Activated CD8-positive, alpha-beta T cell treated with anti-CD3 and anti-CD28 coated beads, Interleukin-2, amount 10 ng/mL, durations not matched to agents 7 days and 5 days (primary cell): ENCODE results near the gene CDT1. TPM values are rescaled to one million over a fixed set of nuclear protein-coding genes. Genes with fewer than 3 reads are reported as not detected.

ENCODE experiments used
- ATAC-seq: fragments of 150-1000 bp; cut with Tn5 transposase; one replicate; pipeline ENCODE4 v1.10.0; 2021; ENCODE audit warnings: moderate library complexity
- CTCF ChIA-PET: fragments of 350-600 bp; sonication (Branson Sonifier 250); formaldehyde crosslinking; loops from one replicate; lab custom pipeline; 2021; ENCODE audit warnings: antibody characterized with exemption; lab: Charles Lee
- POLR2A ChIA-PET: fragments of 350-600 bp; sonication (Branson Sonifier 250); formaldehyde crosslinking; loops from one replicate; lab custom pipeline; 2021; ENCODE audit warnings: antibody characterized with exemption; lab: Charles Lee
- DNase-seq: peaks from one replicate; pipeline ENCODE4 v3.0.0-alpha.2; 2020
- H3K27ac Mint-ChIP-seq: one replicate; pipeline ENCODE4 v1.8.0; 2021; ENCODE audit warnings: mild to moderate bottlenecking, mixed read lengths
- H3K27me3 Mint-ChIP-seq: one replicate; pipeline ENCODE4 v1.8.0; 2021; ENCODE audit warnings: low read depth, mixed read lengths
- H3K36me3 Mint-ChIP-seq: one replicate; pipeline ENCODE4 v1.8.0; 2021; ENCODE audit warnings: low read depth, mixed read lengths
- H3K4me1 Mint-ChIP-seq: one replicate; pipeline ENCODE4 v1.8.0; 2021; ENCODE audit warnings: low read depth, mixed read lengths
- H3K4me3 Mint-ChIP-seq: one replicate; pipeline ENCODE4 v1.8.0; 2021; ENCODE audit warnings: mild to moderate bottlenecking, mixed read lengths
- H3K9me3 Mint-ChIP-seq: one replicate; pipeline ENCODE4 v1.8.0; 2022; ENCODE audit warnings: mixed read lengths; ENCODE audit not compliant: insufficient read depth
- total RNA-seq, 2 experiments: library from RNA; stranded (reverse); gene quantifications; one replicate each; pipeline ENCODE4 v1.2.3, GENCODE V29; 2021

The CDT1 gene
- total RNA-seq, 2 experiments from 2014 or later = 126 to 132 TPM

DNA sequence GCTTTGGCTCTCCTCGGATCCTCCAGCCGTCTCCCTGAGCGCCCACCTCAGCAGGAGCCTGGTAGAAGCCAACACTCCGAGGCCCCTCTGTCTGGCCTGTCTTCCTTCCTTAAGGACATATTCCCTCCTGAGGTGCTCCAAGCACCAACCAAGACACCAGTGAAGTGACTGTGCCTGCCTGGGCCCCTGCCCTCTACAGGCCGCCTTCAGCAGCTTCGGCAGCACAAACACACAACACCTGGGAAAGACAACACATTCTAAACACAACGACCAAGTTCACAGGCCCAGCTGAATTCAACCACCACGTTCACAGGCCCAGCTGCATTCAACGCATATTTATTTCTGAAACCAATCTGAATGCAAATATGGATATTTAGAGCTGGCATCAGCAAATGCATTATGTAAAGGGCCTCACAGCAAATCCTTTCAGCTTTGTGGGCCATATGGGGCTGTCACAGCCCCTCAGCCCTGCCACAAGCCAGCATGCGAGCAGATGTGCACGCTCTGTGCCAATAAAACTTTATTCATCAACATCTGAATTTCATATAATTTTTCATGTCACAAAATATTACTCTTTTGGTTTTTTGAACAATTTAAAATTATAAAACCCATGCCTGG lies 40.9 kb downstream of the CDT1 start:
- ChIA-PET CTCF (no interaction called here), POLR2A (interaction anchor here (0.6 kb wide), 1 partner anchor 18 kb away, joined by 3 read pairs; no protein-coding TSS in a partner anchor)
- no peak for DNase-seq
- H3K36me3 Mint-ChIP-seq = no peaks in the 10 kb centered on the region
- H3K27me3 Mint-ChIP-seq = no peaks in the 10 kb centered on the region
- H3K9me3 Mint-ChIP-seq = no peaks in the 10 kb centered on the region
- H3K4me3 Mint-ChIP-seq = no peak overlapping the region
- no peak overlapping the region for H3K27ac Mint-ChIP-seq
- H3K4me1 Mint-ChIP-seq = no peaks in the 10 kb centered on the region
- no peak for ATAC-seq

DNA sequence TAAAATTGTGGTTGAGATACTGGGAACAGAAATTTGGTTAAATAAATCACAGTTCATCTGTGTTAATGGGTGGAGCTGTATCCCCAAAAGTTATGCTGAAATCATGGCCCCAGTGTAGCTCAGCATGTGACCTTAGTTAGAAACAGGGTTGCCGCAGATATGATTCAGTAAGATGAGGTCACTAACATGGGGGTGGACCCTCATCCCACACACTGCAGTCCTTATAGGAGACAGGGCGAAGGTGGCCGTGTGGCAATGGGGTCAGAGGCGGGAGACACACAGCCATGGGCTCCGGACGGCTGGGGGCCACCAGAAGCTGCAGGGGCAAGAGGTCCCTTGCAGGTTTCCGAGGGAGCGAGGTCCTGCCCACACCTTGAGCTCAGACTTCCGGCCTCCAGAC lies 42.5 kb downstream of the CDT1 start:
- ChIA-PET POLR2A (interaction anchor here (1.2 kb wide), 1 partner anchor 11 kb away, joined by 3 read pairs; the partner anchor contains the start of genes GALNS and TRAPPC2L), CTCF (interaction anchor here (1.1 kb wide), 1 partner anchor 12 kb away, joined by 5 read pairs; no protein-coding TSS in a partner anchor)
- Mint-ChIP-seq H3K9me3 (no peaks in the 10 kb centered on the region), H3K4me1 (no peaks in the 10 kb centered on the region), H3K27ac (no peak overlapping the region), H3K27me3 (no peaks in the 10 kb centered on the region), H3K4me3 (no peak overlapping the region), H3K36me3 (no peaks in the 10 kb centered on the region)
- ATAC-seq = no peak
- DNase-seq = no peak

DNA sequence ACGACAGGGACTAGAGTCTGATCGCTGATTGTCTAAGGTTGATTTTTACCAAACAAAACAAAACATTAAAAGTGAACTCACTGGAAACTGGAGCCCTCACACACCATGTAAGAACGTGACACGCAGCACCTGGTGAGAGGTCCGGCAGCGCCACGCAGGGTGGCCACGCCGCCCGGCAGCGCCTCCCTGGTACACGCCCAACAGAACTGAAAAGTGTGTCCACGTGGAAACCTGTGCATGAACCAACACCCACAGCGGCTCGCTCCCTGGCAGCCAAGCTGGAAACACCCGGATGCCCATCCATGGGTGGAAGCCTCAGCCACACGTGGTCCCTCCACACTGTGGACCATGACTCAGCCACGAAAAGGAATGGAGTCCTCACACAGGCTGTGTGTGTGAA lies 44.1 kb downstream of the CDT1 start:
- POLR2A ChIA-PET = no interaction called here
- Mint-ChIP-seq H3K9me3 (no peaks in the 10 kb centered on the region), H3K4me3 (no peak overlapping the region), H3K27ac (no peak overlapping the region), H3K27me3 (no peaks in the 10 kb centered on the region), H3K36me3 (no peaks in the 10 kb centered on the region), H3K4me1 (no peaks in the 10 kb centered on the region)
- ATAC-seq (no peak), DNase-seq (no peak)
- CTCF ChIA-PET = no interaction called here

DNA sequence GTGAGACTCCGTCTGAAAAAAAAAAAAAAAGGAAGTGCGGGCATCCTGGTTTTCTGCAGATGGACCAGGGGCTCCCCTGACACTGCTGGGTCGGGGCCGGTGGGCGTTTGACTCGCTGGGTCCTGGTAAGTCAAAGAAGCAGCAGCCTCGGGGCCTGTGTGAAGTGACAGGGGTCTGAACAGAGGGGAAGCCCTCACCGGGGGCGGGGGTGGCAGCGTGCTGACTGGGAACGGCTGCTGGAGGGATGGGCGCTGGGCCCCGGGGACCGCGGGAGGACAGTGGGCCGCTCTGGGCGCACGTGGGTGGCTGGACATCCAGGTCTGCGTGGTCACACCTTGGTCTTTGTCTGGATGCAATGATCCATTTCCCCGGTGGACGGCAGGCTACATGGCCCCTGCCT lies 45.0 kb downstream of the CDT1 start:
- no peak overlapping the region for H3K4me3 Mint-ChIP-seq
- ATAC-seq (no peak), DNase-seq (no peak)
- H3K9me3 Mint-ChIP-seq = no peaks in the 10 kb centered on the region
- H3K27ac Mint-ChIP-seq = no peak overlapping the region
- ChIA-PET CTCF (no interaction called here), POLR2A (no interaction called here)
- H3K27me3 Mint-ChIP-seq = no peaks in the 10 kb centered on the region
- no peaks in the 10 kb centered on the region for H3K36me3 Mint-ChIP-seq
- H3K4me1 Mint-ChIP-seq = no peaks in the 10 kb centered on the region

DNA sequence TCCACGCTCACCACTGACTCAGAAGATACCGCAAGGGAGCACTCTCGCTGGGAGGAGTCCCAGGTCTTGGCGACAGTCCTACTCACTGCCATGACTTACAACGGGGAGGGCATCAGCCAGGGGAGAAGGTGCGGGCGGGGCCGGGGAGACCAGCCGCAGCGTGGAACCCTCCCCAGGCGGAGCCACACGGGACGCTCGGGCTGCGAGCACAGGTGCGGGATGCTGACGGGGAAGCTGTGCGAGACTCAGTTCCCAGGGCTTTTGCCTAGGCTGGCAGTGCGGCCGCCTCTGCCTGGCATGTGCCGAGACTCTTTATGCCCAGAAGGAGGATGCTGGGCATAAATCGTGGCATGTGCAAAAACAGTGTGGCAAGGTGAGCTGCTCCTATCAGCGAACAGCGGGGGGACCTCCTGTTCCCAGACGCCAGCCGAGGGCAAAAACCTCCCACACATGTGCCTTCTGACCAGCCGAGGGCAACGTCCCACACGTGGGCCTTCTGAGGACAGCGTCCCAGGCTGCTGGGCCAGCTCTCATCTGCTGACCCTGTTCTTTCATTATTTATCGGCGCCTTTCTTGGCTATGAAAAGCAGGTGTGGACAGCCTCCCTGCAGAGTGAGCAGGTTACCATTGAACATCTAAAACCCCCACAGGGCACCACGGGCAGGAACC lies 47.1 kb downstream of the CDT1 start:
- POLR2A ChIA-PET = no interaction called here
- CTCF ChIA-PET = no interaction called here
- Mint-ChIP-seq H3K4me3 (no peak overlapping the region), H3K4me1 (peaks cover 13% of the 10 kb centered on the region), H3K27ac (no peak overlapping the region), H3K9me3 (no peaks in the 10 kb centered on the region), H3K27me3 (no peaks in the 10 kb centered on the region), H3K36me3 (peaks cover 3% of the 10 kb centered on the region)
- no peak for ATAC-seq
- no peak for DNase-seq

DNA sequence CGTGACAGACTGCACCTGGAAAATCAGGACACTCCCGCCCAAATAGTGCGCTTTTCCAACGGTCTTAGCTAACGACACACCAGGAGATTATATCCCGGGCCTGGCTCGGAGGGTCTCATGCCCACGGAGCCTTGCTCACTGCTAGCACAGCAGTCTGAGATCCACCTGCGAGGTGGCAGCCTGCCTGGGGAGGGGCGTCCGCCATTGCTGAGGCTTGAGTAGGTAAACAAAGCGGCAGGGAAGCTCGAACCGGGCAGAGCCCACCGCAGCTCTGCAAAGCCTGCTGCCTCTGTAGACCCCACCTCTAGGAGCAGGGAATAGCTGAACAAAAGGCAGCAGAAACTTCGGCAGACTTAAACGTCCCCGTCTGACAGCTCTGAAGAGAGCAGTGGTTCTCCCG lies 48.0 kb downstream of the CDT1 start:
- no peak overlapping the region for H3K27ac Mint-ChIP-seq
- ATAC-seq = no peak
- ChIA-PET CTCF (no interaction called here), POLR2A (no interaction called here)
- no peaks in the 10 kb centered on the region for H3K27me3 Mint-ChIP-seq
- no peaks in the 10 kb centered on the region for H3K9me3 Mint-ChIP-seq
- no peak for DNase-seq
- peaks cover 3% of the 10 kb centered on the region for H3K36me3 Mint-ChIP-seq
- peaks cover 17% of the 10 kb centered on the region for H3K4me1 Mint-ChIP-seq
- no peak overlapping the region for H3K4me3 Mint-ChIP-seq

DNA sequence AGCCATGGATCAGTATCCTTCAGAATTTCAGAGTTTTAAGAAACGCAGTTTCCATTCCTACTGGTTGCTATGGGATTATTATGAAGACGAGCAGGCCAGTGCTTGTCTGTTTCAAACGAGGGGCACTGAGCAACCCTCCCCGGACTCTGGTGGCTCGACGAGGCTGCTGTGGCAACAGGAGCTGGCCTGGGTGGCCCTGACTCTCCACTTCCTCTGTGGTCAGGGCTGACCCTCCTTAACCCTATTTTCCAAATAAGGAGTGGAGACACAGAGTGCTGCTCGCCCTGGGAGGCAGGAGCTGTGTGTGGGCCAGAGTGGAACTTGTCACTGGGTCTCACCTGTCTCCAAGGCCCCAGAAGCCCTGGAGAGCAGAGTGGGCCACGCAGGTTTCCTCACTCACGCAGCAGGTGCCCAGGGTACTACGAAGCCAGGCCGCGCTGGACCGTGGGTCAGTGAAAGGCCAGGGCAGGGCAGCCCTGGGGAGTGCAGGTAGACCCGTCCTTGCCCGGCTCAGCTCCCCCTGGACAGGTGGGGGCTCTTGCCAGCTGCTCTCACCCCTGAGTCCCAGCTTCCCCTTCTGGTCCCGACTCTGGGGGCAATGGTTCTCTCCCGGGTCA lies 49.8 kb downstream of the CDT1 start:
- CTCF ChIA-PET = no interaction called here
- DNase-seq (no peak), ATAC-seq (no peak)
- H3K27ac Mint-ChIP-seq = no peak overlapping the region
- POLR2A ChIA-PET = interaction anchor here (0.5 to 1.2 kb wide), 2 partner anchors 41 to 806 kb away, joined by 3 to 4 read pairs; partner anchors contain the start of gene APRT
- H3K27me3 Mint-ChIP-seq = no peaks in the 10 kb centered on the region
- H3K4me1 Mint-ChIP-seq = peaks cover 25% of the 10 kb centered on the region
- no peak overlapping the region for H3K4me3 Mint-ChIP-seq
- H3K36me3 Mint-ChIP-seq = peaks cover 5% of the 10 kb centered on the region
- H3K9me3 Mint-ChIP-seq = no peaks in the 10 kb centered on the region

DNA sequence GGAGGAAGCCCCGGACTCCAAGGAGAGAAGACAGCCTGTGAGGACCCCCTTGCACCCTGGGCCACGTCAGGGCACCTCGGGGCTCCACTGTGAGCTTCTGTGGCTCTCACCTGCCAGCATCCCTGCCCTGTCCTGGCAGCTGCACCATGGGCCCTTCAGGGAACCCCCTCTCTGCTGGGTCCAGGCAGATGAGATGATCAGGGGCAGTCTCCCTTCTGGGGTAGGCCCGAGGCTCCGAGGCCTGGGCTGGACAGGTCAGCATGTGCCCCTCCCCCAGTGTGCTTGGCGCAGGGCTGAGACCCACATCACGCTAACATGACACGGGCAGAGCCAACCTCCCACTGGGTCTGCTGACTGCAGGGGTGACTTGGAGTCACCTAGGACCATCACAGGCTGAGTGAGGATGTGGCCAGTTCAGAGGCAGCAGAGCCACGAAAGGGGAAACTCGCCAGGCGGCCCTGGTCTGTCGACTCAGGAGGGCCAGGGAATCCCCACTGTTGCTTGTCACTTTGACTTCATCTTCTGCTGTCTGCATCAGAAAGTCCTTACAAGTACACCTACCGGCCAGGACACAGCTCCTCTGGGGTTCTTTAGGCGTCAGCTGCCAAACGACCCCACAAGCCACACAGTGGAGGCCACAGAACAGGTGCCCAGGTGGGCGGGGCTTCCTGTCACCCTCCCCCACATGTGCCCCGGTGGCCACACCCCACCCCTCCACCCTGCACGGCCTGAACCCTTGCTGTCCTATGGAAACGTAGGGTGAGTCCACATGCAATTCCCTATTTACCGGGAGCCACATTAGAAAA lies 50.9 kb downstream of the CDT1 start:
- no peaks in the 10 kb centered on the region for H3K9me3 Mint-ChIP-seq
- peak; percentile 46 for DNase-seq
- peaks cover 11% of the 10 kb centered on the region for H3K36me3 Mint-ChIP-seq
- H3K27ac Mint-ChIP-seq = peak overlapping the region; percentile 43
- peak overlapping the region; percentile 56 for H3K4me3 Mint-ChIP-seq
- no peak for ATAC-seq
- H3K4me1 Mint-ChIP-seq = peaks cover 28% of the 10 kb centered on the region
- H3K27me3 Mint-ChIP-seq = no peaks in the 10 kb centered on the region
- CTCF ChIA-PET = no interaction called here
- POLR2A ChIA-PET = interaction anchor here (0.5 to 0.9 kb wide), 2 partner anchors 9 to 805 kb away, joined by 3 read pairs; no protein-coding TSS in a partner anchor

DNA sequence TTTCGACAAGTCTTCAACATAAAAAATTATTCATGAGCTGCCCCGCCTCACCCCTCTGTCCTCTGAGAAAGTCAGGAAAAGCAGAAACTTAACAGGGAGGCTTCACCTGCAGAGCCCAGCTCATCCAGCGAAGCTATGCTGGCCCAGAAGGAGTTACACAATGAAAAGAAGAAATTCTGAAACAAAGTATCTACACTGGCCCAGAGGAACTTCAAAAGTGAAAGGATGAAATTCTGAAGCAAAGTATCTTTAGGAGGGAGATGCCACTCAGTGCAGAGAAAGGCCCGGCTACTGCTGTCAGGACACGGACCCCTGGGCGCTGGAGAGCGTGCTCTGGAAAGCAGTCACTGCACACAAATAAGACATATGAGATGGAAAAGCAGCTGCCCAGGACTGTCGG lies 51.6 kb downstream of the CDT1 start:
- ChIA-PET CTCF (no interaction called here), POLR2A (interaction anchor here (0.6 to 0.9 kb wide), 2 partner anchors 8 to 42 kb away, joined by 3 read pairs; no protein-coding TSS in a partner anchor)
- Mint-ChIP-seq H3K9me3 (no peaks in the 10 kb centered on the region), H3K27ac (peak overlapping the region; percentile 23), H3K36me3 (peaks cover 16% of the 10 kb centered on the region), H3K4me1 (peaks cover 28% of the 10 kb centered on the region), H3K27me3 (no peaks in the 10 kb centered on the region), H3K4me3 (peak overlapping the region; percentile 56)
- DNase-seq = no peak
- no peak for ATAC-seq

DNA sequence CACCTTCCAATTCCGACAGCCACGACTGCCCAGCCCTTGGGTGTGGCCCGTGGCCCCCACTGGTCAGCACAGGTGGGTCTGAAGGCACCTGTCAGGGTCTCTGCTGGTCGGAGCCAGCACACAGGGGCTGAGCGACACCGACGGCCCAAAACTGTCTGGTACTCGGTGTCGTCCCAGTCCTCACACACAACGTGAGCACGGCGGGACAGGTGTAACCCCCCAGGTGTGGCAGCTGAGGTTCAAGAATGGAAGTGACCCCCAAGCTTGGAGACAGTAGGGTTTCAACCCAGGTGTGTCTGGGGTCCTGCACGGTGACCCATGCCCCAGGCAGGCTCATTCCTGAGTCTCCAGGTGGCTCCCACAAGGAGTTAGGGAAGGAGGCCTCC lies 52.1 kb downstream of the CDT1 start:
- ATAC-seq (no peak), DNase-seq (no peak)
- POLR2A ChIA-PET = interaction anchor here (0.6 to 2.7 kb wide), 2 partner anchors 43 to 46 kb away, joined by 3 to 11 read pairs; no protein-coding TSS in a partner anchor
- Mint-ChIP-seq H3K4me1 (peaks cover 28% of the 10 kb centered on the region), H3K27me3 (no peaks in the 10 kb centered on the region), H3K9me3 (no peaks in the 10 kb centered on the region), H3K4me3 (peak overlapping the region; percentile 74), H3K36me3 (peaks cover 19% of the 10 kb centered on the region), H3K27ac (peak overlapping the region; percentile 64)
- CTCF ChIA-PET = no interaction called here

DNA sequence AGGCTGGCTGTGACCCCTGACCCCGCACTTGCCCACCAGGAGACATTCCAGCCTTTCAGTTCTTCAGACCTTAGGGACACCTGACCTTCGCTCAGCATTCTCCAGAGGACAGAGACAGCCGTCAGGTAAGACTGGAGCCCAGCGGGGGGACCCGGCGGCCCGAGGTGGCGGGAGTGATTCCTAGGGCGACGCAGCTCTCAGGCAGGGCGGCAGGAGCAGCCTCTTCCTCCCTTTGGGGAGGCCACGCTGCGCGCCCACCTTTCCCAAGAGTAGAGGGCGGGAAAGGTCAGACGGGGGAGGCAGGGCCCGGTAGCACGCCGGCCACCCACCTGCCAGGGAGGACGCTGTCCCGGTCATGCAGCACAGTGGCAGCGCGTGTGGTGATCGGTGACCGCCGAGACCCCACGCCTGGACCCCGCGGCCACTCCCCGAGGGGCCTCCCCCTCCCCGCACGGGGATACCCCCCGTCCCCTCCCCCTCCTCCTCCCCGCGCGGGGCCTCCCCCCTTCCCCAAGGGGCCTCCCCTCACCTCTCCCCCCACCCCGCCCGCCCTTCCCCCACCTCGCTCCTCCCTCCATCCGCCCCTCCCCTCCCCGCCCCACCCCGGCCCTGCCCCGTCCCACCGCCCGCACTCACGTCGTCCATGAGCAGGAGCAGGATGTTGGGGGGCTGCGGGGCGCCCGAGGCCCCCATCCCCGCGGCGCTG lies 52.7 kb downstream of the CDT1 start:
- Mint-ChIP-seq H3K4me1 (peaks cover 28% of the 10 kb centered on the region), H3K4me3 (peak overlapping the region; percentile 97), H3K9me3 (no peaks in the 10 kb centered on the region), H3K36me3 (peaks cover 24% of the 10 kb centered on the region), H3K27ac (peak overlapping the region; percentile 94), H3K27me3 (no peaks in the 10 kb centered on the region)
- DNase-seq = peak; percentile 23
- no peak for ATAC-seq
- POLR2A ChIA-PET = interaction anchor here (0.6 to 2.7 kb wide), 4 partner anchors 9 to 76 kb away, joined by 3 to 11 read pairs (median 5); no protein-coding TSS in a partner anchor
- CTCF ChIA-PET = interaction anchor here (1.0 to 2.9 kb wide), 6 partner anchors 38 to 361 kb away, joined by 4 to 42 read pairs (median 6); partner anchors contain the start of genes APRT and ZNF778
